Measurements from ENCODE around the gene BMAL2. TPM values are rescaled to one million over a fixed set of nuclear protein-coding genes. Genes with fewer than 3 reads are reported as not detected.
A peak's percentile ranks its signal among the peaks of the same experiment; 100 is the strongest.

The BMAL2 gene
- polyA plus RNA-seq, 4 donors, result 3.0 to 8.0 (median 6.7) TPM

DNA sequence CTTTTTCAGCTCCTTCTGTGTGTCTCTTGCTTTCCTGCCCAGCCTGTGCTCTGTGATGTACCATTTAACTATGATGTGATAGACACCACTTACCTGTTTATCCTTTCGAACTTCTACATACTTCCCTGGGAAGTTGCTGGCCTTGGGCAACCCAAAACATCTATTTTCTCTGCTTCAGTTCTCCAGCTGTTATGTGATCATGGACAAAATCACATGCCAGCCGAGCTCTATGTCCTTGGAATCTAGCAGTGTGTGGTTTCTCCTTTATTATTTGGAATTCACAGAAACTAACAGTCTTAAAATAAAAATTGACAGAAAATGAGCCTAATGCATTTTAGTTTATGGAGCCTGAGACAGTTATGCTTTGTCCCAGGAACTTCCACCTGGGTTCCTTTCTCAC is 22.9 kb downstream of the BMAL2 start:
- DNase-seq (ENCODE audit: low read depth in 4 of 4, low spot score in 3 of 4), result no peak

DNA sequence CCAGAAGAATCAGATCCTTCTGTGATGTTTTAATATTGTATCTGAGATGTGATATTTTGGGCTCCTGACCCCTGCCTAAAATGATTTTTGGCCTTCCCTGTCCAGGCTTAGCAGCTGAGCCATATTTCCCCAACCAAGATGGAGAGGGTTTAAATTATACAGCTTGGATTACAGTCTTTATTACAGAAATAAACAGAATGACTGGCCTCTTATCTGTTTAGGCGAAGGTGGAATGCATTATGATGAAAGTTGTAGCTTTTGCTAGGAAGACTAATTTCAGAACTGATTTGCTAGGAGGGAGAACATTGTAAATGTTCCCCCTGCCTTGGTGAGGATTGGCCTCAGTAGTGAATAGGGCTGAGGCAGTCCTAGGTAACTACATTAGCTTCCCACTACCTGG is 23.3 kb downstream of the BMAL2 start:
- DNase-seq (ENCODE audit: low read depth in 4 of 4, low spot score in 3 of 4), result no peak

GRCh38 chr12:27359578-27360340 is 27.1 kb downstream of the BMAL2 start:
- no peak for DNase-seq (ENCODE audit: low read depth in 4 of 4, low spot score in 3 of 4)

- DNase-seq (ENCODE audit: low read depth in 4 of 4, low spot score in 3 of 4), result no peak
These were observed 28.7 kb downstream of the BMAL2 start for GRCh38 chr12:27361372-27361771.

DNA sequence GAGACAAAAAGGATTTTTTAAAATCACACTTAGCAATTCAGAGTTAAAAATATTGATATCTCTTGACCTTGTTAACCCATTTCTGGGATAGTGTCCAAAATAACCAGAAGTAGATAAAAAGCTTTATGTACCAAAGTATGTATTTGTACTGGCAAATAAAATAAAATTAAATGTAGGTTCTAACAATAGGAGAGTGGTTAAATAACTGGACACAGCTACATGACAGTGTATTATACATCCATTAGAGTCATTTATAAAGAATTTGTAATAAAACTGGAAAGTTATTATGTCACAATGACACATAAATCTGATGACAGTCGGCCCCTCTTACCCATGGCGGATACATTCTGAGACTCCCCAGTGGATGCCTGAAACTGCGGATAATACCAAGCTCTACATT is 34.0 kb downstream of the BMAL2 start:
- no peak for DNase-seq (ENCODE audit: low read depth in 4 of 4, low spot score in 3 of 4)

DNA sequence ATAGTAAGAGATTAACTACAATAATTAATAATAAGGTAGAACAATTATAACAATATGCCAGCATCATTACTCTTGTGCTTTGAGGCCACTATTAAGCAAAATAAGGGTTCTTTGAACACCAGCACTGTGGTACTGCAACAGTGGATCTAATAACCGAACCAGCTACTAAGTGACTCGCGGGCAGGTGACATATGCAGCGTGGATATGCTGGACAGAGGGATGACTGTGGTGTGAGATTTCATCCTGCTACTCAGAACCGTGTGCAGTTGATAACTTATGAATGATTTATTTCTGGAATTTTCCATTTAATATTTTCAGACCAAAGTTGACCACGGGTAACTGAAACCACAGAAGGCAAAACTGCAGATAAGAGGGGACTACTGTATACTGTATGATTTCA is 34.4 kb downstream of the BMAL2 start:
- DNase-seq (ENCODE audit: low read depth in 4 of 4, low spot score in 3 of 4), result no peak

DNA sequence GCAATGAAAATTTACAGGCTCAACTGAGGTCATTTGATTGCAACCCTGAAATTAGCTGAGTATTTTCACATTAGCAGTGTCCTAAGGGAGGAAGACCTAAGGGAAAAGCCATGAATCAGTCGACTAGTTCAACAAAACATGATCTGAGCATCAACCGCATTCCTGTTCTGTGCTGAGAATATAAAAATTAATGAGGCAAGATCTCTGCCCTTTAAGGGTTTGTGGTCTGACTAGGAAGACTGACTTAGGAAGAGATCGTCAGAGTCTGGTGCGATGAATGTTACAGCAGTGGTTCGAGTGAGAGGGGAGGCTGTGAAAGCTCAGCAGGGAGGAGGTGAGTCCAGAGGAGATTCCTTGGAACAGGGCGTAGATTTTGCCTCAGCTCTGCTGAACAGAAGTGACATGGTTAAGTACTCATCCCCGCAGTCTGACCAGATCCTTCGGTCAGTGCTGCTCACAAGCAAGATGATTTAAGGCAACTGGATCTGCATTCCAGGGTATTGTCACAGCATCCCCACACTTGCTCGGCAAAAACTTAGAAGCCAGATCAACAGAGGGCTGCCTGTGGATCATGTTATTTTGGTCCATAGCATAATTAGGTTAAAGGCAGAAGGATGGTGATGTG is 49.6 kb downstream of the BMAL2 start:
- peak; percentile 5 to 56 (median 30) for DNase-seq (ENCODE audit: low read depth in 4 of 4, low spot score in 3 of 4)

Other genes with a start within 250 kb of the BMAL2 start
- gene STK38L, start 88.5 kb upstream of the BMAL2 start, polyA plus RNA-seq (ENCODE audit: insufficient read length in 4 of 4), result 10 to 100 TPM; 30.7 to 59.7 (median 40.7) TPM
- gene SMCO2, start 113.9 kb downstream of the BMAL2 start, polyA plus RNA-seq (ENCODE audit: insufficient read length in 4 of 4), result under 1 TPM in 3 of 4 donors, not detected in 1; 0.14 to 0.45 (median 0.37) TPM
- gene PPFIBP1, start 191.4 kb downstream of the BMAL2 start, polyA plus RNA-seq (ENCODE audit: insufficient read length in 4 of 4), result 10 to 100 TPM; 32.6 to 98.8 (median 77.1) TPM

Measured in left renal pelvis (tissue), 4 donors.